ENCODE data around the gene CHODL.

GRCh38 chr21:18220498-18220897 is 24.1 kb upstream of the CHODL start:
- TF ChIP-seq EZH2 (IDR thresholded peaks at IDR 0.05; ENCODE audit: insufficient read depth, low read length): no peak
- TF ChIP-seq CTCF (IDR thresholded peaks at IDR 0.05; ENCODE audit: insufficient read depth, low read depth, low read length): no peak
